ENCODE results near the gene ATG16L1.

DNA sequence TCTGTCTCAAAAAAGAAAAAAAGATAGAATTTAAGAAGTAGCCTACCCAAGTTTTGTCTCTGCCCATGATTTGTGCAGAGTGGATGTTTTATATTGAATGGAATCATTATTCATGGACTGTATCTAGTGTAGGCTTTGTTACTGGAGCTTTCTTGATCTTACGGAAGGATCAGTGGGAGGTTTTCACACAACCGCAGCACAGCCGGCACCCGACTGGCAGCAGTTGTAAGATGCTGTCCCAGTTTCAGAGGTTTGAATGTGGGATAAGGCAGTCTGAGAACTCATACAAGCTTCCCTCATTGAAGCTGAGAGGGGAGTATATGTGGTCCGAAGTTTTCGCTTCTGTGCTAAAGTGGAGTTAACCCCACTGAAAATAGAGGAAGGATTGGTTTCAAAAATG lies 36.4 kb downstream of the ATG16L1 start:
- TF ChIP-seq, protein P1, sequence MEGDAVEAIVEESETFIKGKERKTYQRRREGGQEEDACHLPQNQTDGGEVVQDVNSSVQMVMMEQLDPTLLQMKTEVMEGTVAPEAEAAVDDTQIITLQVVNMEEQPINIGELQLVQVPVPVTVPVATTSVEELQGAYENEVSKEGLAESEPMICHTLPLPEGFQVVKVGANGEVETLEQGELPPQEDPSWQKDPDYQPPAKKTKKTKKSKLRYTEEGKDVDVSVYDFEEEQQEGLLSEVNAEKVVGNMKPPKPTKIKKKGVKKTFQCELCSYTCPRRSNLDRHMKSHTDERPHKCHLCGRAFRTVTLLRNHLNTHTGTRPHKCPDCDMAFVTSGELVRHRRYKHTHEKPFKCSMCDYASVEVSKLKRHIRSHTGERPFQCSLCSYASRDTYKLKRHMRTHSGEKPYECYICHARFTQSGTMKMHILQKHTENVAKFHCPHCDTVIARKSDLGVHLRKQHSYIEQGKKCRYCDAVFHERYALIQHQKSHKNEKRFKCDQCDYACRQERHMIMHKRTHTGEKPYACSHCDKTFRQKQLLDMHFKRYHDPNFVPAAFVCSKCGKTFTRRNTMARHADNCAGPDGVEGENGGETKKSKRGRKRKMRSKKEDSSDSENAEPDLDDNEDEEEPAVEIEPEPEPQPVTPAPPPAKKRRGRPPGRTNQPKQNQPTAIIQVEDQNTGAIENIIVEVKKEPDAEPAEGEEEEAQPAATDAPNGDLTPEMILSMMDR (conservative IDR thresholded peaks at IDR 0.05; ENCODE audit: low read depth, low read length): no peak
- TF ChIP-seq EZH2 (IDR thresholded peaks at IDR 0.05; ENCODE audit: borderline replicate concordance, low read depth, low read length, poor library complexity, severe bottlenecking): no peak
